ENCODE data around the gene TUBB.
"Not testable (repeated sequence)": the region's sequence is repeated elsewhere in the genome, so short reads cannot be mapped to it uniquely, and the experiment has no call there.

The TUBB gene

DNA sequence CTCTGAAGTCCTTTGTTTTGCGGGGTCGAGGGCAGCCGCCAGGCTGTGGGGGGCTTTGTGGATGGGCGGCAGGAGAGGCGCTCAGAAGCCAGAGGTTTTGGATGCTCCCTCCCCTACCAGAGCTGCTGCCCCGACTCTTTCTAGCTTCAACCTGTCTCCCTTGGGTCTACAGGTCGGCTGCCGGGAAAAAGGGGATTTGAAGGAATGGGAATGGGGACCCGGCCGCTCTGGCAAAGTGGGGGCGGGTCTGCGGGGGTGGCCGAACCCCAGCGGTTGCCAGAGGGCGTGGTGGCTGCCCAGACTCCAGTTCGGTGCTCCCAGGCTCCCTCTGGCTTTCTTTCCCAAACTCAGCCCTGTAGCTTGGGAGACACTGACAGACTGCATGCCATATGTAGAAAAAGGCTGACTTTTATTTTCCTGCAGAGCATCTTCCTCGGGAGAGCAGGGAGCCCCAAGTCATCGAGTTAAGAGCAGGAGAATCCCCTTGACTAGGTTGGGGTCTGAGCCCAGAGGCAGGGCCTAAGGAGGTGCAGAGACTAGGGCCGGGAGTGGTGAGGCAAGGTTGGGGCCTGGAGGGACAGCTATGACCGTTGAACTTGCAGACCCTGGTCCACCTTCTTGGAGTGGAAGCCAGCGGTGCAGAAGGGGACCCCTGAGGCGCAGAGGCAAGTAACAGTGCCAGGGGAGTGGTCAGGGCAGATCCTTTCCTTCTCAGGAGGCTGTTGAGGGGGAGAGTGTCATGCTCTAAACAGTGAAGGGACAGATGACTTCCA is 32.3 kb upstream of the TUBB start:
- FAIRE-seq: no peak

GRCh38 chr6:30688569-30688968 is 31.6 kb upstream of the TUBB start:
- no peak for FAIRE-seq

DNA sequence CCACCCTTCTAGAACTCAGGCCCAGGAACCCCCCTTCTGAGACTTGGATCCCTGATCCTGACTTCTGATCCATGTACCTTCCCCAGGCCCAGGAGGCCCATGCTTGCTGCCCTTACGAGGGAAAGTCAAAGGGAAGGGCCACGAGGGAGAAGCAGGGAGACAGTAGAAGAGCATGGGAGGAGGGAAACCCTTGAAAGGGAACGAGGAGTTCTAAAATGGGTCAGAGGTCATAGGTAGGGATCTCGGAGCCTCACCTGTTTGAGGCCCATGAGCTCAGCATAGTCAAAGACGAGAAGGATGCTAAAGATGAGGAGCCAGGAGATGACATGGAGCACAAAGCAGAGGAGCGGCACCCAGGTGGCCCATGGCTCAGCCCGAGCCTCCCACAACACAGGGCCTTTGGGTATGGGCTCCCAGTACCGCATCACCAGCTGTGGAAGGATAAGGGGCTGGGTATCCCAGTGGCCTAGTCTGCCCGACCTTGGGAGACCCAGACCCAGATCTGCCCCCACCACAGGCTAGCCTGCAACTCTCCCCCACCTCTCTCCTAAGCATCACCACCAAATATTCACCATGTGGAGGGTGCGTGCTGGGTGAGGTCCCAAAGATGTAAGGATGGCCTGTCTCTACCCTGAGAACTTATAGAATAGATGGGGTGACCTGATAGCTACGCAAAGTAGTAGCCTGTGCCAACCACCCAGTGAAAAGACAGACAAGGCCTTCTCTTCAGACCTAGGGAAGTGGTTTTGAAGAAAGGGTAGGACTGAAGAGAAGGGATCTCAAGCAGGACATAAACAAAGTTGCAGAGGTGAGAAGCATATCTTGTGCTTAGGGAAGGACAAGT is 30.9 kb upstream of the TUBB start:
- FAIRE-seq: no peak

DNA sequence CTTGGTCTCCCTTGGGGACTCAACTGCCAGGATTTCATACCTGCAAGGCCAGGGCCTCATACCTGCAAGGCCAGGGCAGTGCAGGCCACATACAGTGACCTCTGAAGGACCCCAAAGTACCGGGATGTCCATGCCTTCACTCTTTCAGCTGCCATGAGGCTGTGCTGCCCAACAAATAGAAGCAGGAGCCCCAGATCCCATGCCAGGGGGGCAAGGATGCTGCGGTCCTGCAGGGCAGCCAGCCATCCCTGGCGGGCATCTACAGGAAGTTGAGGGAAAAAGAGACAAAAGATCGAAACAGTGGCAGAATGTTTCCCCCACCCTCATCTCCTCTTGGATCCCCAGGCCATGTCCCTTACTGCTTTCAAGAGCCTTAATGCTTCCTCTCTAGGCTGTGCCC is 30.2 kb upstream of the TUBB start:
- no peak for FAIRE-seq

DNA sequence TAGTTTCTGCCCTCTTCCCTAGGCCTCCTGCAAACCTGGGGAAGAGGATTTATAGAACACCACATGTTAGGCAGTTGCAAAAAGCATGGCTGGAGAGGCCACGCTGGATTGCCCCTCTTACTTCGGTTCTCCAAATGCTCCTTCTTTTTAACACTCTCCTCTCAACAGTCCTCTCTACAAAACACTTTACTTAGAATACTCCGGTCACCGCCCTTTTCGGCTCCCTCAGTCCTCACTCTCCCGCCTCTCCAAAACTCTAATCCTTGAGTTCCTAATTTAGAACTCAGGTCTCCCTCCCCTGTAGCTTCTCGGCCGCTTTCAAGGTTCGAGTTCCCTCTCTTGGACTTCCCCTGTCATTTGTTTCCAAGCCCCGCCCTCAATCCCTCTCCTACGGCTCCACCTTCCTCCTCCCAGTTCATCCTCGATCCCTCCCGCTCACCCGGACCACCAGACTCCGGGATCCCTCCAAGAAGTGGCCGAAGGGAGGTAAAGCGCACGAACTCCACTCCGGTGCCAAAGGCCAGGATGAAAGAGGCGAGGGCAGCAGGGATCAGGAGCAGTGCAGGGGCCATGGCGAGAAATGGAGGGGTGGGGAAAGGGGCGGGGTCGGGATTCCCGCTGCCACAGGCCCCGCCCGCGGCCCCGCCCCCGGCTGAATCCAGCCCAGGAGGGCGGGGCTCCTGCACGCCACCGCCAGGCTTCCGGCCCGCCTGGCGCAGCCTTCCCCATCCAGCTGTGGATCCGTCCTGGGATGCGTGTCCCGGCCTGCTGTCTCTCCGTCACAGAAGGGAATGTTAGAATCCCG is 29.5 kb upstream of the TUBB start, which contains the start of gene NRM:
Gene NRM, minus strand, starts transcription at position 582 of the 805 bp plus-strand sequence. Its CDS starts 10 bp downstream, at position 572.
- peak; percentile 94 for FAIRE-seq

- FAIRE-seq: no peak
Observed at GRCh38 chr6:30691208-30691847, 28.8 kb upstream of the TUBB start.

GRCh38 chr6:30696432-30696831 is 23.7 kb upstream of the TUBB start:
- FAIRE-seq: no peak

DNA sequence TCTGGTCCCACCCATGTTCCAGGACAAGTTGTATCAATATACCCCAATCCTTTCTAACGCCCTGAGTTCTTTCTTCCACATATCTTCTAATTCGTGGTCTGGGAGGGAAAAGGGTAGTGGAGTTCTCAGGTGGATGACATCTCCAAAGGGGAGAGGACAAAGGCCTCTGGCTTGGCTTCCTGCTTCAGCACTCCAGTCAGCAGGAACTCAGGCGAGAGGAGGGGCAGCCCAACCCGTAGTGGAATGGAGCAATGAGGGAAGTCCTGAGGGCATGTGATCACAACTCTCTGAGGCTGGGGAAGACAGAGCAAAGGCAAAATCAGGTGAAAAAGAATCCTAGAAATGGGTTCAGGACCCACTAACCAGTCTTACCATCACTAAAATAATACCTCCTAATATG is 19.8 kb upstream of the TUBB start:
- FAIRE-seq: no peak

- FAIRE-seq: no peak
Observed at GRCh38 chr6:30703011-30703410, 17.1 kb upstream of the TUBB start.

GRCh38 chr6:30703821-30704220 is 16.3 kb upstream of the TUBB start:
- FAIRE-seq: no peak

GRCh38 chr6:30705620-30706019 is 14.5 kb upstream of the TUBB start:
- no peak for FAIRE-seq

DNA sequence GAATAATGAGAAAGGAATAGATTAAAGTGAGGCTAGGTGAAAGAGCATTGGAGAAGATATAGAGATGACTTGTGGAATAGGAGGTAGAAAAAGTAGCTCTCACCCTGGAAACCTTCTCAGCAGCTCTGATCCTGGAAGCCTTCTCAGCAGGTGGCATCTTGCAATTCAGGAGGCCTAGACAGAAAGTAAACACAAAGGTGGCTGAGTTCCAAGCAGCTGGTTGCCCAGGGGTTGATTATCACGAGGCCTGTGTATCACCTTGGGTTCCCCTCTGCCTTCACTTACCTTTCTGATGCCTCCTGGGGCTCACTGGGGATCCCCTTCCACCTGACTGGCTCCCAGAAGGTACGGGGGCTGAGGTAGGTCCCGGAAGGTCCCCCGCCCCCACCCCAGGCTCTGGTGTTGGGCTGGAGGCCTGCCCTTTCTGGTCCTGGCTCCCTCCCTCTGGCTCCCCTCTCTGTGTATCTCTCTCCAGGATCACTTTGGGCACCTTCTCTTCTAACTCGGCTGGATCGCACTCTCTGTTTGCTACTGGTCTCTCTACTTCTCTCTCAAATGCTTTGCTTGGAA is 12.8 kb upstream of the TUBB start:
- no peak for FAIRE-seq

GRCh38 chr6:30709101-30709868 is 10.9 kb upstream of the TUBB start:
- FAIRE-seq: no peak

GRCh38 chr6:30711758-30712380 is 8.3 kb upstream of the TUBB start:
- FAIRE-seq: no peak

DNA sequence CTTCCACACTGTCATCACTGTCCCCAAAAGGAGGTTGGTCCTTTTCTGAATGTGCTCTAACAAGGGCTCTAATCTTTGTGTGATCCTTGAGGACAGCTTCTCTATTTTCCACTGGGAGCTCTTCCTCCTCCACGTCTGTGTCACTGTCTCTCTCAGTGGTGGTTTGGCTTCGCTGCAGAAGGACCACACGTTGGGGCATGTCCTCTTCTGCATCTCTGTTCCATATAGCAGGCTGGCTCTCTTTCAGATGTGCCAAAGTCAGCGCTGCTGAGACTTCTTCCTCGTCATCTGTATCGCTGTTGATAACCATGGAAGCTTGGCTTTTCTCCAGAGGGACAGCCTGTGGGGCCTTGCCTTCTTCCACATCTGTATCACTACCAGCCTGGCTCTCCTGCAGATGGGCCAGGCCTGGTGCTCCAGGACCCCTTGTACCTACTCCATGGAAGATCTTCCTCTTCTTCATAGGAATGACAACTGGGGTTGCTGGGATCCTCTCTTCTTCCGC is 7.7 kb upstream of the TUBB start:
- FAIRE-seq: no peak

- FAIRE-seq: no peak
Observed at GRCh38 chr6:30714263-30714662, 5.9 kb upstream of the TUBB start.

DNA sequence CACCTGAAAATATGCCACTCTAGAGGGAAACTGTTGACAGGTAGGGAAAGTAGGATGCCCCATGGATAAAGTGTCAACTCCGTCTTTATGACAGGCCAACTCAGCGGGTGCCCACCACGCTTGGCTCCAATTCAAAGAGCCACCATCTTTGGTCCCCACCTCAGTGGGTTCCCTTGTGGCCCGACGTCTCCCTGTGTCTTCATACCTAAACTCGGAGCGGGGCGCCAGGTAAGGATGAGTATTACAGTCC is 3.3 kb upstream of the TUBB start:
- FAIRE-seq: no peak

- peak; percentile 99 for FAIRE-seq
Observed at GRCh38 chr6:30717129-30717844, 2.9 kb upstream of the TUBB start, which contains the start of gene MDC1. MDC1 (minus strand) TSS chr6:30717281; CDS start chr6:30715175, 2,106 bp downstream.

DNA sequence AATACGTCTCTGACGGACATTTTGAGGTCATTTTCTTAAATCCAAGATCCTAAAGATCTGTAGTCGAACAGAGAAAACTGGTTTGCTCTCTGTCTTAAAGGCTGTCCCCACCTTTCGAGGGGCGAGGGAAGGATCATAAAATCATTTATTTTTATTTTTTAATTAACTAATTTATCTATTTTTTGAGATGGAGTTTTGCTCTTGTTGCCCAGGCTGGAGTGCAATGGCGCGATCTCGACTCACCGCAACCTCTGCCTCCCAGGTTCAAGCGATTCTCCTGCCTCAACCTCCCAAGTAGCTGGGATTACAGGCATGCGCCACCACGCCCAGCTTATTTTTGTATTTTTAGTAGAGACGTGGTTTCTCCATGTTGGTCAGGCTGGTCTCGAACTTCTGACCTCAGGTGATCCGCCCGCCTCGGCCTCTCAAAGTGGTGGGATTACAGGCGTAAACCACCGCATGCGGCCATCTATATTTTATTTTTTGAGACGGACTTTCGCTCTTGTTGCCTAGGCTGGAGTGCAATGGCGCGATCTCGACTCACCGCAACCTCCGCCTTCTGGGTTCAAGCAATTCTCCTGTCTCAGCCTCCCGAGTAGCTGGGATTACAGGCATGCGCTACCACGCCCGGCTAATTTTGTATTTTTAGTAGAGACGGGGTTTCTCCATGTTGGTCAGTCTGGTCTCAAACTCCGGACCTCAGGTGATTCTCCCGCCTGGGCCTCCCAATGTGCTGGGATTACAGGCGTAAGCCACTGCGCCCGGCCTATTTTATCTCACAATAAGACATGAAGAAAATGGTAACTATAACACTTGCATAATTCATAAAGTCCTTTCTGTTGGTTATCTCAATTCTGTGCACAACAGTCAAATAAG is 2.1 kb upstream of the TUBB start:
- not testable (repeated sequence) for FAIRE-seq
